GM21526 (cell line): Measurements from ENCODE around the gene GANC.
"Not testable (repeated sequence)": the region's sequence is repeated elsewhere in the genome, so short reads cannot be mapped to it uniquely, and the experiment has no call there.

Experiments used
- ATAC-seq: cut with Tn5 transposase; IDR thresholded peaks from one replicate; pipeline ENCODE4 v1.9.1; 2021; ENCODE audit warnings: moderate library complexity; ENCODE audit not compliant: unreplicated experiment, low FRiP score

Gene GANC

GRCh38 chr15:42282344-42282743 lies 9.3 kb downstream of the GANC start:
- ATAC-seq = no peak

- no peak for ATAC-seq
Observed at GRCh38 chr15:42282926-42283325, 9.9 kb downstream of the GANC start.

GRCh38 chr15:42283671-42284070 lies 10.7 kb downstream of the GANC start:
- no peak for ATAC-seq

- ATAC-seq = no peak
Observed at GRCh38 chr15:42284551-42284950, 11.6 kb downstream of the GANC start.

GRCh38 chr15:42285034-42285433 lies 12.0 kb downstream of the GANC start:
- no peak for ATAC-seq

- no peak for ATAC-seq
Observed at GRCh38 chr15:42286445-42287029, 13.5 kb downstream of the GANC start.

GRCh38 chr15:42287931-42288330 lies 14.9 kb downstream of the GANC start:
- no peak for ATAC-seq

- ATAC-seq = no peak
Observed at GRCh38 chr15:42289166-42289565, 16.2 kb downstream of the GANC start.

GRCh38 chr15:42301004-42301403 lies 28.0 kb downstream of the GANC start:
- not testable (repeated sequence) for ATAC-seq

GRCh38 chr15:42306681-42307080 lies 33.7 kb downstream of the GANC start:
- no peak for ATAC-seq

- no peak for ATAC-seq
Observed at GRCh38 chr15:42313463-42313862, 40.5 kb downstream of the GANC start.

GRCh38 chr15:42314818-42315217 lies 41.8 kb downstream of the GANC start:
- ATAC-seq = no peak

- ATAC-seq = no peak
Observed at GRCh38 chr15:42315521-42315920, 42.5 kb downstream of the GANC start.

GRCh38 chr15:42316282-42316805 lies 43.3 kb downstream of the GANC start:
- ATAC-seq = not testable (repeated sequence)

GRCh38 chr15:42319206-42319605 lies 46.2 kb downstream of the GANC start:
- ATAC-seq = no peak

GRCh38 chr15:42324308-42324707 lies 51.3 kb downstream of the GANC start:
- no peak for ATAC-seq

GRCh38 chr15:42329161-42329560 lies 56.2 kb downstream of the GANC start:
- ATAC-seq = no peak

GRCh38 chr15:42329992-42330391 lies 57.0 kb downstream of the GANC start:
- no peak for ATAC-seq

GRCh38 chr15:42331235-42331634 lies 58.2 kb downstream of the GANC start:
- ATAC-seq = no peak

- ATAC-seq = no peak
Observed at GRCh38 chr15:42332331-42332730, 59.3 kb downstream of the GANC start.

GRCh38 chr15:42335074-42335473 lies 62.1 kb downstream of the GANC start:
- ATAC-seq = no peak

- ATAC-seq = not testable (repeated sequence)
Observed at GRCh38 chr15:42336650-42337049, 63.6 kb downstream of the GANC start.

- ATAC-seq = not testable (repeated sequence)
Observed at GRCh38 chr15:42337104-42337503, 64.1 kb downstream of the GANC start.
